LHCN-M2 (cell line): ENCODE results near the gene FBXO38. TPM values are rescaled to one million over a fixed set of nuclear protein-coding genes. Genes with fewer than 3 reads are reported as not detected.

Experiments
- DNase-seq: peaks from one replicate; pipeline ENCODE4 v3.0.0-alpha.2; 2012; ENCODE audit warnings: low read depth
- total RNA-seq: library from RNA; depleted of rRNA; stranded (reverse); fragments of >200 nt; gene quantifications from 2 replicates; pipeline ENCODE4 v1.2.3, GENCODE V29; 2014; rRNA removed

The FBXO38 gene
- total RNA-seq, 1 experiment from 2014 or later = 35.5 TPM

GRCh38 chr5:148471379-148471778, 87.6 kb downstream of the FBXO38 start:
- peak; percentile 43 for DNase-seq

GRCh38 chr5:148474025-148474511, 90.3 kb downstream of the FBXO38 start:
- peak; percentile 47 for DNase-seq

- DNase-seq = no peak
These were observed 92.5 kb downstream of the FBXO38 start for GRCh38 chr5:148476302-148476701.

- no peak for DNase-seq
These were observed 93.7 kb downstream of the FBXO38 start for GRCh38 chr5:148477429-148477828.

GRCh38 chr5:148482196-148482595, 98.4 kb downstream of the FBXO38 start:
- DNase-seq = no peak

- DNase-seq = peak; percentile 40
These were observed 99.1 kb downstream of the FBXO38 start for GRCh38 chr5:148482697-148483462.

GRCh38 chr5:148483750-148484149, 100.0 kb downstream of the FBXO38 start:
- DNase-seq = no peak

- DNase-seq = no peak
These were observed 100.9 kb downstream of the FBXO38 start for GRCh38 chr5:148484651-148485050.

GRCh38 chr5:148486456-148486855, 102.7 kb downstream of the FBXO38 start:
- no peak for DNase-seq

GRCh38 chr5:148488757-148489156, 105.0 kb downstream of the FBXO38 start:
- no peak for DNase-seq

GRCh38 chr5:148491015-148491792, 107.4 kb downstream of the FBXO38 start:
- DNase-seq = no peak

- DNase-seq = no peak
These were observed 108.0 kb downstream of the FBXO38 start for GRCh38 chr5:148491793-148492184.

GRCh38 chr5:148492351-148492750, 108.6 kb downstream of the FBXO38 start:
- no peak for DNase-seq

Other genes starting within 250 kb of the FBXO38 start
- not detected in 2 replicates for gene SPINK14, start 215.4 kb upstream of the FBXO38 start, total RNA-seq
- not detected in 2 replicates for gene SPINK6, start 180.9 kb upstream of the FBXO38 start, total RNA-seq
- gene MARCOL, start 145.4 kb upstream of the FBXO38 start, total RNA-seq = not detected in 2 replicates
- gene SPINK13, start 115.2 kb upstream of the FBXO38 start, total RNA-seq = not detected in 2 replicates
- not detected in 2 replicates for gene SPINK7, start 71.5 kb upstream of the FBXO38 start, total RNA-seq
- gene SPINK9, start 48.4 kb upstream of the FBXO38 start, total RNA-seq = not detected in 2 replicates